ENCODE results near the gene SDR42E2.
"Not testable (repeated sequence)": the region's sequence is repeated elsewhere in the genome, so short reads cannot be mapped to it uniquely, and the experiment has no call there.

The SDR42E2 gene

GRCh38 chr16:22161999-22162655 is at the start of gene SDR42E2:
Gene SDR42E2 (plus strand): TSS chr16:22162506. CDS start chr16:22165583, 3,077 bp downstream.
- no peak for DNase-seq (ENCODE audit: low spot score)

GRCh38 chr16:22116095-22116700 is 46.1 kb upstream of the SDR42E2 start:
- DNase-seq (ENCODE audit: low spot score): no peak

GRCh38 chr16:22117609-22118008 is 44.7 kb upstream of the SDR42E2 start:
- no peak for DNase-seq (ENCODE audit: low spot score)

- DNase-seq (ENCODE audit: low spot score): no peak
Measured at GRCh38 chr16:22120440-22120839, 41.9 kb upstream of the SDR42E2 start.

- DNase-seq (ENCODE audit: low spot score): no peak
Measured at GRCh38 chr16:22122239-22122638, 40.1 kb upstream of the SDR42E2 start.

GRCh38 chr16:22123146-22123545 is 39.2 kb upstream of the SDR42E2 start:
- no peak for DNase-seq (ENCODE audit: low spot score)

GRCh38 chr16:22123759-22124490 is 38.4 kb upstream of the SDR42E2 start:
- no peak for DNase-seq (ENCODE audit: low spot score)

- no peak for DNase-seq (ENCODE audit: low spot score)
Measured at GRCh38 chr16:22124583-22125284, 37.6 kb upstream of the SDR42E2 start.

GRCh38 chr16:22126037-22126558 is 36.2 kb upstream of the SDR42E2 start:
- DNase-seq (ENCODE audit: low spot score): no peak

- not testable (repeated sequence) for DNase-seq (ENCODE audit: low spot score)
Measured at GRCh38 chr16:22128537-22128936, 33.8 kb upstream of the SDR42E2 start.

- no peak for DNase-seq (ENCODE audit: low spot score)
Measured at GRCh38 chr16:22130528-22130927, 31.8 kb upstream of the SDR42E2 start.

GRCh38 chr16:22132801-22133200 is 29.5 kb upstream of the SDR42E2 start:
- no peak for DNase-seq (ENCODE audit: low spot score)

GRCh38 chr16:22138482-22138881 is 23.8 kb upstream of the SDR42E2 start:
- no peak for DNase-seq (ENCODE audit: low spot score)

- DNase-seq (ENCODE audit: low spot score): no peak
Measured at GRCh38 chr16:22139008-22139407, 23.3 kb upstream of the SDR42E2 start.

GRCh38 chr16:22139732-22140131 is 22.6 kb upstream of the SDR42E2 start:
- no peak for DNase-seq (ENCODE audit: low spot score)

- peak; percentile 21 for DNase-seq (ENCODE audit: low spot score)
Measured at GRCh38 chr16:22141767-22142166, 20.5 kb upstream of the SDR42E2 start.

GRCh38 chr16:22144520-22144919 is 17.8 kb upstream of the SDR42E2 start:
- DNase-seq (ENCODE audit: low spot score): no peak

- DNase-seq (ENCODE audit: low spot score): no peak
Measured at GRCh38 chr16:22147853-22148252, 14.5 kb upstream of the SDR42E2 start.

GRCh38 chr16:22151246-22151998 is 10.9 kb upstream of the SDR42E2 start:
- DNase-seq (ENCODE audit: low spot score): no peak

GRCh38 chr16:22152316-22152715 is 10.0 kb upstream of the SDR42E2 start:
- DNase-seq (ENCODE audit: low spot score): no peak

GRCh38 chr16:22153078-22153477 is 9.2 kb upstream of the SDR42E2 start:
- DNase-seq (ENCODE audit: low spot score): not testable (repeated sequence)

GRCh38 chr16:22161401-22161800 is 905 bp upstream of the SDR42E2 start:
- DNase-seq (ENCODE audit: low spot score): no peak

Measured in kidney capillary endothelial cell (primary cell).